Measurements from ENCODE around the gene NCR3LG1.

DNA sequence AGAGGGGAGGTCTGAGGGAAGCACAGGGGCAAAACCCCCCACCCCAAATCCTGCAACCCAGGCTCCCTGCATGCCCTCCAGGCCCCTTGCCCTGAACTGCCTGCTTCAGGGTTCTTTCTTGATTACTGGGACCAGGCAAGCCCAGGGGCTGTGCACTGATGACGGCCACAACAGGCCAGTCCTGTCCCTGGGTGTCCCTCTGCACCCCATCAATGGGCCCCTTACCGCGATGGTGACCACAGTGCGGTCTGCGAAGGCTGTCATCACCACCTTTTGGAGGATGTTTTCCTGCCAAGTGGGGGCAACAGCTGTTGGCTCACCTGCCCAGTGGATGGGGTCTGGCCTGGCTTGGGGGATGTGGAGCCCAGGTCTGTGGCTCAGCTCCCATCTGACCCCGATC, 41.9 kb downstream of the NCR3LG1 start:
- TF ChIP-seq, protein P1, sequence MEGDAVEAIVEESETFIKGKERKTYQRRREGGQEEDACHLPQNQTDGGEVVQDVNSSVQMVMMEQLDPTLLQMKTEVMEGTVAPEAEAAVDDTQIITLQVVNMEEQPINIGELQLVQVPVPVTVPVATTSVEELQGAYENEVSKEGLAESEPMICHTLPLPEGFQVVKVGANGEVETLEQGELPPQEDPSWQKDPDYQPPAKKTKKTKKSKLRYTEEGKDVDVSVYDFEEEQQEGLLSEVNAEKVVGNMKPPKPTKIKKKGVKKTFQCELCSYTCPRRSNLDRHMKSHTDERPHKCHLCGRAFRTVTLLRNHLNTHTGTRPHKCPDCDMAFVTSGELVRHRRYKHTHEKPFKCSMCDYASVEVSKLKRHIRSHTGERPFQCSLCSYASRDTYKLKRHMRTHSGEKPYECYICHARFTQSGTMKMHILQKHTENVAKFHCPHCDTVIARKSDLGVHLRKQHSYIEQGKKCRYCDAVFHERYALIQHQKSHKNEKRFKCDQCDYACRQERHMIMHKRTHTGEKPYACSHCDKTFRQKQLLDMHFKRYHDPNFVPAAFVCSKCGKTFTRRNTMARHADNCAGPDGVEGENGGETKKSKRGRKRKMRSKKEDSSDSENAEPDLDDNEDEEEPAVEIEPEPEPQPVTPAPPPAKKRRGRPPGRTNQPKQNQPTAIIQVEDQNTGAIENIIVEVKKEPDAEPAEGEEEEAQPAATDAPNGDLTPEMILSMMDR (IDR thresholded peaks at IDR 0.05), result no peak
- TF ChIP-seq POLR2A (IDR thresholded peaks at IDR 0.05), result no peak
